ENCODE results near the gene CAMKMT.

GRCh38 chr2:44821500-44821899, 459.8 kb downstream of the CAMKMT start:
- no peak for TF ChIP-seq CTCF (conservative IDR thresholded peaks at IDR 0.05; ENCODE audit: low read length)
- no peak for TF ChIP-seq EZH2phosphoT487 (IDR thresholded peaks at IDR 0.05; ENCODE audit: borderline replicate concordance, low read depth, low read length)
